Ectodermal cell (in vitro differentiated cells): Measurements from ENCODE around the gene VPREB1. TPM values are rescaled to one million over a fixed set of nuclear protein-coding genes. Genes with fewer than 3 reads are reported as not detected.

Source experiments
- H3K27ac ChIP-seq: 2 replicates; pipeline ENCODE4 v1.7.0; 2013; ENCODE audit warnings: mild to moderate bottlenecking, low read depth, low read length; ENCODE audit not compliant: insufficient read depth, poor library complexity, severe bottlenecking
- H3K27me3 ChIP-seq: 2 replicates; pipeline ENCODE4 v1.7.0; 2013; ENCODE audit warnings: mild to moderate bottlenecking, low read length; ENCODE audit not compliant: insufficient read depth, control insufficient read depth, poor library complexity, severe bottlenecking
- H3K36me3 ChIP-seq: one replicate; pipeline ENCODE4 v1.7.0; 2013; ENCODE audit warnings: low read length; ENCODE audit not compliant: control insufficient read depth, insufficient read depth
- H3K4me1 ChIP-seq: one replicate; pipeline ENCODE4 v1.7.0; 2013; ENCODE audit warnings: low read length; ENCODE audit not compliant: control insufficient read depth, insufficient read depth
- H3K4me3 ChIP-seq: 2 replicates; pipeline ENCODE4 v1.7.0; 2013; ENCODE audit warnings: low read depth, low read length, control low read depth; ENCODE audit not compliant: insufficient read depth
- H3K9me3 ChIP-seq: 2 replicates; pipeline ENCODE4 v1.7.0; 2013; ENCODE audit warnings: mild to moderate bottlenecking, low read length, moderate library complexity; ENCODE audit not compliant: control insufficient read depth
- WGBS, 2 experiments: methylation state at CpG; one replicate each; pipeline ENCODE4 v1.1.7; 2013; ENCODE audit warnings: missing lambda C conversion rate in 2 of 2; 5-methylcytosine and 5-hydroxymethylcytosine counted together
- polyA plus RNA-seq, 4 experiments: library from polyadenylated mRNA; stranded (reverse); fragments of 50-300 nt; gene quantifications; one replicate each; pipeline ENCODE4 v1.2.3, GENCODE V29; 2013

VPREB1 gene
- not detected for polyA plus RNA-seq (2013, experiment 1 of 4)
- not detected for polyA plus RNA-seq (2013, experiment 2 of 4)
- polyA plus RNA-seq (2013, experiment 3 of 4) = not detected
- polyA plus RNA-seq (2013, experiment 4 of 4) = not detected

GRCh38 chr22:22244316-22245250 is at the start of gene VPREB1:
Gene VPREB1 (plus strand): TSS chr22:22244786. CDS start chr22:22244814, 28 bp downstream.
- H3K27me3 ChIP-seq = peaks cover 100% of the 10 kb centered on the region
- WGBS, 2 experiments = 75 to 76% methylated on average over 25 of the region's 25 CpGs
- no peak within 1 kb of the TSS for H3K27ac ChIP-seq
- H3K9me3 ChIP-seq = no peaks in the 10 kb centered on the region
- H3K36me3 ChIP-seq = no peaks in the 10 kb centered on the region
- no peaks in the 10 kb centered on the region for H3K4me1 ChIP-seq
- no peak within 1 kb of the TSS for H3K4me3 ChIP-seq

GRCh38 chr22:22194931-22195264 is 49.7 kb upstream of the VPREB1 start:
- Histone ChIP-seq H3K27ac (no peak overlapping the region), H3K4me1 (no peaks in the 10 kb centered on the region), H3K36me3 (no peaks in the 10 kb centered on the region), H3K9me3 (no peaks in the 10 kb centered on the region), H3K27me3 (peaks cover 63% of the 10 kb centered on the region), H3K4me3 (no peak overlapping the region)
- 40 to 43% methylated on average over 3 of the region's 3 CpGs for WGBS, 2 experiments

GRCh38 chr22:22195265-22196017 is 49.1 kb upstream of the VPREB1 start:
- H3K27me3 ChIP-seq = peaks cover 63% of the 10 kb centered on the region
- H3K36me3 ChIP-seq = no peaks in the 10 kb centered on the region
- 65 to 68% methylated on average over 7 of the region's 7 CpGs for WGBS, 2 experiments
- no peaks in the 10 kb centered on the region for H3K4me1 ChIP-seq
- H3K27ac ChIP-seq = no peak overlapping the region
- H3K4me3 ChIP-seq = no peak overlapping the region
- no peaks in the 10 kb centered on the region for H3K9me3 ChIP-seq

GRCh38 chr22:22196018-22196533 is 48.5 kb upstream of the VPREB1 start:
- Histone ChIP-seq H3K27me3 (peaks cover 69% of the 10 kb centered on the region), H3K27ac (no peak overlapping the region), H3K36me3 (no peaks in the 10 kb centered on the region), H3K4me3 (no peak overlapping the region), H3K9me3 (no peaks in the 10 kb centered on the region), H3K4me1 (peaks cover 3% of the 10 kb centered on the region)
- WGBS, 2 experiments = 80 to 82% methylated on average over 9 to 11 of the region's 11 CpGs

- 78 to 79% methylated on average over 5 of the region's 5 CpGs for WGBS, 2 experiments
- Histone ChIP-seq H3K9me3 (no peaks in the 10 kb centered on the region), H3K27ac (no peak overlapping the region), H3K36me3 (no peaks in the 10 kb centered on the region), H3K4me1 (peaks cover 5% of the 10 kb centered on the region), H3K27me3 (peaks cover 78% of the 10 kb centered on the region), H3K4me3 (no peak overlapping the region)
Observed at GRCh38 chr22:22196833-22197477, 47.6 kb upstream of the VPREB1 start.

- peaks cover 5% of the 10 kb centered on the region for H3K4me1 ChIP-seq
- H3K36me3 ChIP-seq = no peaks in the 10 kb centered on the region
- H3K9me3 ChIP-seq = no peaks in the 10 kb centered on the region
- no peak overlapping the region for H3K27ac ChIP-seq
- no peak overlapping the region for H3K4me3 ChIP-seq
- WGBS, 2 experiments = 76 to 85% methylated on average over 4 of the region's 4 CpGs
- H3K27me3 ChIP-seq = peaks cover 88% of the 10 kb centered on the region
Observed at GRCh38 chr22:22197993-22198402, 46.6 kb upstream of the VPREB1 start.

GRCh38 chr22:22198751-22199150 is 45.8 kb upstream of the VPREB1 start:
- Histone ChIP-seq H3K27ac (no peak overlapping the region), H3K27me3 (peaks cover 96% of the 10 kb centered on the region), H3K9me3 (no peaks in the 10 kb centered on the region), H3K4me3 (no peak overlapping the region), H3K36me3 (no peaks in the 10 kb centered on the region), H3K4me1 (peaks cover 5% of the 10 kb centered on the region)
- 80% methylated on average over 4 of the region's 4 CpGs for WGBS, 2 experiments

GRCh38 chr22:22199634-22200033 is 45.0 kb upstream of the VPREB1 start:
- peaks cover 5% of the 10 kb centered on the region for H3K4me1 ChIP-seq
- no peak overlapping the region for H3K4me3 ChIP-seq
- WGBS, 2 experiments = 82 to 95% methylated on average over 2 of the region's 2 CpGs
- no peak overlapping the region for H3K27ac ChIP-seq
- peaks cover 96% of the 10 kb centered on the region for H3K27me3 ChIP-seq
- H3K36me3 ChIP-seq = no peaks in the 10 kb centered on the region
- H3K9me3 ChIP-seq = no peaks in the 10 kb centered on the region

GRCh38 chr22:22200569-22201184 is 43.9 kb upstream of the VPREB1 start:
- Histone ChIP-seq H3K9me3 (no peaks in the 10 kb centered on the region), H3K4me1 (peaks cover 5% of the 10 kb centered on the region), H3K27me3 (peaks cover 100% of the 10 kb centered on the region), H3K4me3 (no peak overlapping the region), H3K27ac (no peak overlapping the region), H3K36me3 (no peaks in the 10 kb centered on the region)
- 67 to 70% methylated on average over 4 of the region's 4 CpGs for WGBS, 2 experiments
